Activated CD8-positive, alpha-beta T cell treated with anti-CD3 and anti-CD28 coated beads for 36 hours (primary cell): ENCODE data around the gene STEAP2. TPM values are rescaled to one million over a fixed set of nuclear protein-coding genes. Genes with fewer than 3 reads are reported as not detected.

Source experiments
- ATAC-seq: fragments of 200-7000 bp; cut with Tn5 transposase; one replicate; pipeline ENCODE4 v1.10.0; 2021; ENCODE audit warnings: mild to moderate bottlenecking, moderate library complexity
- CTCF ChIA-PET: fragments of 350-600 bp; sonication (Branson Sonifier 250); formaldehyde crosslinking; loops from one replicate; lab custom pipeline; 2021; ENCODE audit warnings: antibody characterized with exemption; lab: Charles Lee
- POLR2A ChIA-PET: fragments of 350-600 bp; sonication (Branson Sonifier 250); formaldehyde crosslinking; loops from one replicate; lab custom pipeline; 2021; ENCODE audit warnings: antibody characterized with exemption; lab: Charles Lee
- DNase-seq: peaks from one replicate; pipeline ENCODE4 v3.0.0-alpha.2; 2020
- H3K27ac Mint-ChIP-seq: one replicate; pipeline ENCODE4 v1.8.0; 2021; ENCODE audit warnings: mild to moderate bottlenecking, mixed read lengths
- H3K27me3 Mint-ChIP-seq: one replicate; pipeline ENCODE4 v1.8.0; 2021; ENCODE audit warnings: mixed read lengths
- H3K36me3 Mint-ChIP-seq: one replicate; pipeline ENCODE4 v1.8.0; 2021; ENCODE audit warnings: low read depth, mixed read lengths
- H3K4me1 Mint-ChIP-seq: one replicate; pipeline ENCODE4 v1.8.0; 2021; ENCODE audit warnings: low read depth, mixed read lengths
- H3K4me3 Mint-ChIP-seq: one replicate; pipeline ENCODE4 v1.8.0; 2021; ENCODE audit warnings: mild to moderate bottlenecking, moderate library complexity, mixed read lengths
- H3K9me3 Mint-ChIP-seq: one replicate; pipeline ENCODE4 v1.8.0; 2021; ENCODE audit warnings: mixed read lengths
- intact Hi-C: fragments of 100-400 bp; cut with micrococcal nuclease; formaldehyde crosslinking; loops from one replicate; pipeline ENCODE4 v1.10.0; 2022
- total RNA-seq, 2 experiments: library from RNA; stranded (reverse); gene quantifications; one replicate each; pipeline ENCODE4 v1.2.3, GENCODE V29; 2021
- TF ChIP-seq, protein P1 (sequence below): fragments of 200-600 bp; IDR thresholded peaks from one replicate; pipeline ENCODE4 v1.8.0; 2022; ENCODE audit warnings: antibody characterized with exemption, mild to moderate bottlenecking

STEAP2 gene
- total RNA-seq, 2 experiments from 2014 or later = not detected

DNA sequence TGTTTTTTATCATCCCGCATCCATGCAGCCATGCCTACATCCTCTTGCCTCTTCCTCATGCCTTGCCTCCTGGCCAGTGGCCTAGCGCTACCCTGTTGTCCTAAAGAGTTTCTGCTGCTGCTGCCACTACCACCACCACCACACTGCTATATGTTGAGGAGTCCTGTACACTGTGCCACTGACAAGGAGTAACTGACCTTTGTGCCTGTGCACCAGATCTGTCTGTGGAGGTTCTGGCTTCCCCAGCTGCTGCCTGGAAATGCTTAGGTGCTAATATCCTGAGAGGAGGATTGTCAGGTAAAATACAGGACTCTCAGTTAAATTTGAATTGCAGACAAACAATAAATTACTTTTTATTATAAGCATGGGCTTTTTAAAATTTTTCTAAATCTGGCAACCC lies 26.5 kb downstream of the STEAP2 start:
- no peak overlapping the region for H3K4me3 Mint-ChIP-seq
- TF ChIP-seq, protein P1, sequence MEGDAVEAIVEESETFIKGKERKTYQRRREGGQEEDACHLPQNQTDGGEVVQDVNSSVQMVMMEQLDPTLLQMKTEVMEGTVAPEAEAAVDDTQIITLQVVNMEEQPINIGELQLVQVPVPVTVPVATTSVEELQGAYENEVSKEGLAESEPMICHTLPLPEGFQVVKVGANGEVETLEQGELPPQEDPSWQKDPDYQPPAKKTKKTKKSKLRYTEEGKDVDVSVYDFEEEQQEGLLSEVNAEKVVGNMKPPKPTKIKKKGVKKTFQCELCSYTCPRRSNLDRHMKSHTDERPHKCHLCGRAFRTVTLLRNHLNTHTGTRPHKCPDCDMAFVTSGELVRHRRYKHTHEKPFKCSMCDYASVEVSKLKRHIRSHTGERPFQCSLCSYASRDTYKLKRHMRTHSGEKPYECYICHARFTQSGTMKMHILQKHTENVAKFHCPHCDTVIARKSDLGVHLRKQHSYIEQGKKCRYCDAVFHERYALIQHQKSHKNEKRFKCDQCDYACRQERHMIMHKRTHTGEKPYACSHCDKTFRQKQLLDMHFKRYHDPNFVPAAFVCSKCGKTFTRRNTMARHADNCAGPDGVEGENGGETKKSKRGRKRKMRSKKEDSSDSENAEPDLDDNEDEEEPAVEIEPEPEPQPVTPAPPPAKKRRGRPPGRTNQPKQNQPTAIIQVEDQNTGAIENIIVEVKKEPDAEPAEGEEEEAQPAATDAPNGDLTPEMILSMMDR = no peak
- H3K27ac Mint-ChIP-seq = no peak overlapping the region
- no peak for DNase-seq
- H3K27me3 Mint-ChIP-seq = peaks cover 18% of the 10 kb centered on the region
- ATAC-seq = no peak
- H3K4me1 Mint-ChIP-seq = no peaks in the 10 kb centered on the region
- no peaks in the 10 kb centered on the region for H3K36me3 Mint-ChIP-seq
- POLR2A ChIA-PET = no interaction called here
- intact Hi-C loops = no loop called here
- no peaks in the 10 kb centered on the region for H3K9me3 Mint-ChIP-seq
- CTCF ChIA-PET = no interaction called here

DNA sequence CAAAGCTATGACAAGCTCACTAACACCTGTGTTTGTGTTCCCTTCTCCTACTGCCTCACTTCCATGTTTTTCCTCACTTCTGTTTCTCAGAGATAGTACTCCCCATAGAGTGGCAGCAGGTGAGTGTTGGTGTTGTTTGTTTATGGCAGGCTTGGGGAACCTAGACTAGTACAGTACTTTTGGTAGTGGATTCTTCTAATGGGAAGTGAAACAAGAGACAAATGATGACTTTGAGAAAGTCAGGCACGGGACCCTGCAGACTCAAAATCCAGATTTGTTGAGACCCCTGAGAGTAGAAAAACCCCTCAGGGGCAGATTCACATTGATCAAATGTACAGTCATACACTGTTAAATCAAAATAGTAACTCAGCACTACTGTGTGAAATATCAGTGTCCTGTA lies 27.0 kb downstream of the STEAP2 start:
- H3K4me3 Mint-ChIP-seq = no peak overlapping the region
- H3K4me1 Mint-ChIP-seq = no peaks in the 10 kb centered on the region
- CTCF ChIA-PET = no interaction called here
- POLR2A ChIA-PET = no interaction called here
- intact Hi-C loops = no loop called here
- H3K27me3 Mint-ChIP-seq = peaks cover 20% of the 10 kb centered on the region
- DNase-seq (no peak), ATAC-seq (no peak)
- no peak overlapping the region for H3K27ac Mint-ChIP-seq
- TF ChIP-seq, protein P1 = no peak
- no peaks in the 10 kb centered on the region for H3K36me3 Mint-ChIP-seq
- no peaks in the 10 kb centered on the region for H3K9me3 Mint-ChIP-seq

DNA sequence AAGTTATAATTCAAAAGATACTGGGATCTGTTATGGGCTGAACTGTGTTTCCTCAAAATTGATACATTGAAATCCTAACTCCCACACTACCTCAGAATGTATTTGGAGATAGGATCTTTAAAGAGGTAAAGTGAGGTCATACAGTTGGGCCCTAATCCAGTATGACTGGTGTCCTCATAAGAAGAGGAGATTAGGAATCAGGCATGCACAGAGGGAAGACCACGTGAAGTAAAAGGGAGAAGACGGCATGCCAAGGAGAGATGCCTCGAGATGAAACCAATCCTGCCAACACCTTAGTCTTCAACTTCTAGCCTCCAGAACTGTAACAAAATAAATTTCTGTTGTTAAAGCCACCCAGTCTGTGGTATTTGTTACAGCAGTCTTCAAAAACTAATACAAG lies 27.5 kb downstream of the STEAP2 start:
- Mint-ChIP-seq H3K4me3 (no peak overlapping the region), H3K9me3 (no peaks in the 10 kb centered on the region), H3K4me1 (no peaks in the 10 kb centered on the region), H3K36me3 (no peaks in the 10 kb centered on the region), H3K27me3 (peaks cover 23% of the 10 kb centered on the region), H3K27ac (no peak overlapping the region)
- TF ChIP-seq, protein P1 = no peak
- CTCF ChIA-PET = interaction anchor here (1.1 kb wide), 1 partner anchor 66 kb away, joined by 3 read pairs; no protein-coding TSS in a partner anchor
- DNase-seq = no peak
- no peak for ATAC-seq
- POLR2A ChIA-PET = no interaction called here
- intact Hi-C loops = no loop called here

DNA sequence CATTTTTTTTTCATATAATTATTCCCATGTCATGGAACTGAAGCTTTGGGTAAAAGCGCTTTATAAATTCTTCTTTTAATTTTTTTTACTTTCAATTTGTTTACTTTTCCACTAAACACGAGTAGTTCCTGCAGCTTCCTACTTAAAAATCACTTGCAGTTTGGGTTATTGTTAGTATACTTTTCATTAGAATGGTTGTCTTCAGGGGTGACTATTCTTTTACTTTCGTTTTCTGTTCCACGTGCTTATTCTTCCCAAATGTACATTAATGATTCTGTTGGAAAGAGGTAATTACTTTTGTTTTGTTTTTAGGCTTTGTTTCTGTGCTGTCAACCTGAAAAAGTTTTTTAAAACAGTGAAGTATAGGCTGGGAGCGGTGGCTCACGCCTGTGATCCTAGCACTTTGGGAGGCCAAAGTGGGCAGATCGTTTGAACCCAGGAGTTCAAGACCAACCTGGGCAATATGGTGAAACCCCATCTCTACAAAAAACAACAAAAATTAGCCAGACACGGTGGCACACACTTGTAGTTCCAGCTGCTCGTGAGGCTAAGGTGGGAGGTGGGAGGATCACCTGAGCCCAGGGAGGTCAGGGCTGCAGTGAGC lies 28.2 kb downstream of the STEAP2 start:
- no peak for DNase-seq
- no peak overlapping the region for H3K4me3 Mint-ChIP-seq
- TF ChIP-seq, protein P1 = no peak
- POLR2A ChIA-PET = no interaction called here
- no peak overlapping the region for H3K27ac Mint-ChIP-seq
- H3K4me1 Mint-ChIP-seq = peaks cover 1% of the 10 kb centered on the region
- peaks cover 29% of the 10 kb centered on the region for H3K27me3 Mint-ChIP-seq
- no peaks in the 10 kb centered on the region for H3K36me3 Mint-ChIP-seq
- intact Hi-C loops = loop anchor here (10.0 kb wide), 1 partner anchor 185 kb away; no protein-coding TSS in a partner anchor
- CTCF ChIA-PET = interaction anchor here (1.1 kb wide), 1 partner anchor 67 kb away, joined by 3 read pairs; no protein-coding TSS in a partner anchor
- no peak for ATAC-seq
- H3K9me3 Mint-ChIP-seq = no peaks in the 10 kb centered on the region

DNA sequence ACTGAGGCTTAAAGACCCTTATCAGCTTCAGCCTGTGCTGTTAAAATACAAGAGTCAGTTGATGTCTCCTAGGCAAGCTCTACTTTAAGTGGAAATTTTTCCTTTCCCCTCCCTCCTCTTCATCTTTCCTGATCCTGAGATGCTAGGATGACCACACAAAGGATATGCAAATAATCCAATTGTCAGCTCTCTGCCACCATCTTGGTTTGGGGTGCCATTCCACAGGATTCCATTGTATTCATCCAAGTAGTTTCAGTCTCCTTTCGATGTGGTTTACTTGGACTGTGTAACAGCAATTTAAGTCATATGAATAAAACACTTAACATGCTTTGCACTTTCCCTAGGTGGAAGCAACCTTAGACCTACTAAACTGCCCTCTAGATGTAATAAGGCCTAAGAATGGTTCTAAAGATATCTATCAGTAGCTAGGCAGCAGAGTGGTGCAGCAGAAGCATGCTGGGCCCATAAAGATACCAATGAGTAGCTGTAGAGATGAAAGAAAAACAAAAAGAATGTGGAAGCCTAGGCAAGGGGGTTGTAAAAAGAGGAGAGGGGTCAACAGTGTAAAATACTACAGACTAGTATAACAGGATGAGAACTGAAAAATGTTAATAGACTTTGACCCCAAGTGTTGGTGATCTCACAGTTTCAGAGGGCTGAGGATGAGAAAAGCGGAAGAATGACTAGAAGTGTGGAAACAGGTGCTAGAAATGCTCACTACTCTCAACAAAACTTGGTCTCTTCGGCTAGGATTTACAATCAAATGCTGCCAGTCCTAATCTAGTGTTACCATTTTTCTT lies 31.0 kb downstream of the STEAP2 start:
- Mint-ChIP-seq H3K9me3 (no peaks in the 10 kb centered on the region), H3K27ac (no peak overlapping the region), H3K27me3 (peaks cover 38% of the 10 kb centered on the region), H3K4me1 (peaks cover 11% of the 10 kb centered on the region), H3K36me3 (no peaks in the 10 kb centered on the region), H3K4me3 (no peak overlapping the region)
- intact Hi-C loops = loop anchor here (10.0 kb wide), 1 partner anchor 182 kb away; no protein-coding TSS in a partner anchor
- ChIA-PET POLR2A (no interaction called here), CTCF (no interaction called here)
- DNase-seq (no peak), ATAC-seq (no peak)
- TF ChIP-seq, protein P1 = no peak
